Hepatocyte (in vitro differentiated cells): ENCODE results near the gene PHYKPL.

Experiments
- EZH2 ChIP-seq: fragments of 200-600 bp; sonication (generic); IDR thresholded peaks from 2 replicates; pipeline ENCODE4 v1.6.1; 2016; ENCODE audit warnings: antibody characterized with exemption, mild to moderate bottlenecking, borderline replicate concordance
- EZH2phosphoT487 ChIP-seq: fragments of 200-600 bp; sonication (generic); IDR thresholded peaks from one replicate; pipeline ENCODE4 v1.6.1; 2018; ENCODE audit warnings: antibody characterized with exemption, mild to moderate bottlenecking, low read depth, moderate library complexity; ENCODE audit not compliant: unreplicated experiment, severe bottlenecking
- TF ChIP-seq, protein P1 (sequence below): fragments of 200-600 bp; sonication (generic); IDR thresholded peaks from 2 replicates; pipeline ENCODE4 v1.5.1; 2016; ENCODE audit warnings: antibody characterized with exemption, mild to moderate bottlenecking; ENCODE audit not compliant: poor library complexity

DNA sequence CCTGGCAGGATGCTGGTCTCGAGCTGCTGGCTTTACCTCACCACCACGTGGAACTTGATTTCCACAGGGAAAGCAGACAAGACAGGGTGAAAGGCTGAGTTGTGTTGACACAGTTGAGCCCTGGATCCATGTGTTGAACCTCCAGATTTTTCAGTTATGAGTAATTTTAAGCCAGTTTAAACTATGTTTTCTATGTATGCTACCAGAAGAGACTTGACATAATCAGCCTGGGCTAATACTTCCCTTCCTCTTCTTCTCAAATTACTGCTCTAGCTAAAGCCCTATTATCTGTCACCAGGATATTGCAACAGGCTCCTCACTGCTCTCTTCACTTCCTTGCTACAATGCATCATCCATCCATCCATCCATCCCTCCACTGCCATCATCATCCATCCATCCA lies 12.0 kb upstream of the PHYKPL start:
- TF ChIP-seq, protein P1, sequence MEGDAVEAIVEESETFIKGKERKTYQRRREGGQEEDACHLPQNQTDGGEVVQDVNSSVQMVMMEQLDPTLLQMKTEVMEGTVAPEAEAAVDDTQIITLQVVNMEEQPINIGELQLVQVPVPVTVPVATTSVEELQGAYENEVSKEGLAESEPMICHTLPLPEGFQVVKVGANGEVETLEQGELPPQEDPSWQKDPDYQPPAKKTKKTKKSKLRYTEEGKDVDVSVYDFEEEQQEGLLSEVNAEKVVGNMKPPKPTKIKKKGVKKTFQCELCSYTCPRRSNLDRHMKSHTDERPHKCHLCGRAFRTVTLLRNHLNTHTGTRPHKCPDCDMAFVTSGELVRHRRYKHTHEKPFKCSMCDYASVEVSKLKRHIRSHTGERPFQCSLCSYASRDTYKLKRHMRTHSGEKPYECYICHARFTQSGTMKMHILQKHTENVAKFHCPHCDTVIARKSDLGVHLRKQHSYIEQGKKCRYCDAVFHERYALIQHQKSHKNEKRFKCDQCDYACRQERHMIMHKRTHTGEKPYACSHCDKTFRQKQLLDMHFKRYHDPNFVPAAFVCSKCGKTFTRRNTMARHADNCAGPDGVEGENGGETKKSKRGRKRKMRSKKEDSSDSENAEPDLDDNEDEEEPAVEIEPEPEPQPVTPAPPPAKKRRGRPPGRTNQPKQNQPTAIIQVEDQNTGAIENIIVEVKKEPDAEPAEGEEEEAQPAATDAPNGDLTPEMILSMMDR, result no peak
- TF ChIP-seq EZH2 (no peak), EZH2phosphoT487 (no peak)
